PC-3 (cell line): Measurements from ENCODE around the gene AP4B1. TPM values are rescaled to one million over a fixed set of nuclear protein-coding genes. Genes with fewer than 3 reads are reported as not detected.

Experiments
- ATAC-seq: fragments of 200-7000 bp; cut with Tn5 transposase; 2 replicates; pipeline ENCODE4 v1.9.1; 2020; ENCODE audit warnings: mild to moderate bottlenecking, moderate library complexity
- BruUV-seq: library from RNA; stranded (reverse); fragments of 400-500 nt; replicated peaks from 2 replicates; lab custom pipeline; 2021; lab: Mats Ljungman, UMichigan
- CTCF ChIA-PET: fragments of 300-600 bp; sonication (Branson Sonifier 250); formaldehyde crosslinking; loops from one replicate; lab custom pipeline; 2022; ENCODE audit warnings: antibody characterized with exemption; lab: Charles Lee
- POLR2A ChIA-PET: fragments of 300-600 bp; sonication (Branson Sonifier 250); formaldehyde crosslinking; loops from one replicate; lab custom pipeline; 2022; ENCODE audit warnings: antibody characterized with exemption; ENCODE audit not compliant: unreplicated experiment; lab: Charles Lee
- DNase-seq: peaks from one replicate; pipeline ENCODE4 v3.0.0-alpha.2; 2015
- H2AFZ ChIP-seq: fragments of 300-600 bp; sonication (generic); 2 replicates; pipeline ENCODE4 v1.6.0; 2016; ENCODE audit warnings: antibody characterized with exemption, low read length
- H3F3A ChIP-seq: fragments of 300-600 bp; sonication (generic); one replicate; pipeline ENCODE4 v1.6.0; 2017; ENCODE audit warnings: antibody characterized with exemption, low read length, control low read depth, mild to moderate bottlenecking; ENCODE audit not compliant: unreplicated experiment
- H3K27ac ChIP-seq: fragments of 300-600 bp; sonication (generic); 2 replicates; pipeline ENCODE4 v1.5.1; 2016; ENCODE audit warnings: mild to moderate bottlenecking, low read length
- H3K27me3 ChIP-seq: fragments of 300-600 bp; sonication (generic); 2 replicates; pipeline ENCODE4 v1.6.1; 2016; ENCODE audit warnings: low read length, mixed read lengths
- H3K36me3 ChIP-seq: fragments of 300-600 bp; sonication (generic); 2 replicates; pipeline ENCODE4 v1.6.1; 2016; ENCODE audit warnings: low read depth, mixed run types, low read length, mixed read lengths
- H3K4me1 ChIP-seq: fragments of 300-600 bp; sonication (generic); 2 replicates; pipeline ENCODE4 v1.5.1; 2016; ENCODE audit warnings: low read length; ENCODE audit not compliant: insufficient read depth
- H3K4me2 ChIP-seq: fragments of 300-600 bp; sonication (generic); 2 replicates; pipeline ENCODE4 v1.6.0; 2016; ENCODE audit warnings: low read length
- H3K4me3 ChIP-seq: fragments of 300-600 bp; sonication (generic); 2 replicates; pipeline ENCODE4 v1.5.1; 2016; ENCODE audit warnings: mild to moderate bottlenecking, low read length, mixed read lengths
- H3K79me2 ChIP-seq: fragments of 300-600 bp; sonication (generic); 2 replicates; pipeline ENCODE4 v1.6.1; 2017; ENCODE audit warnings: low read length, mixed read lengths
- H3K9ac ChIP-seq: fragments of 300-600 bp; sonication (generic); 2 replicates; pipeline ENCODE4 v1.6.0; 2016; ENCODE audit warnings: mild to moderate bottlenecking, low read length
- H3K9me2 ChIP-seq: fragments of 300-600 bp; sonication (generic); replicated peaks from 2 replicates; pipeline ENCODE4 v1.6.1; 2016; ENCODE audit warnings: mixed run types, low read length, mixed read lengths
- H3K9me3 ChIP-seq: fragments of 300-600 bp; sonication (generic); 2 replicates; pipeline ENCODE4 v1.6.1; 2016; ENCODE audit warnings: low read length, mixed read lengths
- H4K20me1 ChIP-seq: fragments of 300-600 bp; sonication (generic); 2 replicates; pipeline ENCODE4 v1.6.1; 2016; ENCODE audit warnings: low read length, mixed read lengths
- CTCF ChIP-seq: fragments of 300-600 bp; sonication (generic); conservative IDR thresholded peaks from 2 replicates; pipeline ENCODE4 v1.5.1; 2017; ENCODE audit warnings: antibody characterized with exemption, low read depth, mild to moderate bottlenecking, low read length
- EZH2 ChIP-seq: fragments of 300-600 bp; sonication (generic); IDR thresholded peaks from one replicate; pipeline ENCODE4 v1.6.1; 2017; ENCODE audit warnings: antibody characterized with exemption, mild to moderate bottlenecking, low read length; ENCODE audit not compliant: unreplicated experiment
- EZH2phosphoT487 ChIP-seq: fragments of 300-600 bp; sonication (generic); IDR thresholded peaks from 2 replicates; pipeline ENCODE4 v1.6.1; 2018; ENCODE audit warnings: mild to moderate bottlenecking, antibody characterized with exemption, low read length, borderline replicate concordance
- intact Hi-C: fragments of 100-400 bp; cut with micrococcal nuclease; formaldehyde crosslinking; loops from 2 replicates; pipeline ENCODE4 v1.9.0; 2023
- total RNA-seq: library from RNA; depleted of rRNA; stranded (reverse); fragments of >200 nt; gene quantifications from 2 replicates; pipeline ENCODE4 v1.2.3, GENCODE V29; 2014

AP4B1 gene
- total RNA-seq, 1 experiment from 2014 or later = 15.5 TPM

GRCh38 chr1:113901191-113901590 lies 3.4 kb downstream of the AP4B1 start:
- Histone ChIP-seq H3K79me2 (peaks cover 33% of the 10 kb centered on the region), H3K4me1 (peaks cover 11% of the 10 kb centered on the region), H3K4me3 (no peak overlapping the region), H3K36me3 (peaks cover 24% of the 10 kb centered on the region), H3K27ac (no peak overlapping the region), H3K9ac (no peak overlapping the region), H2AFZ (no peak overlapping the region), H3K27me3 (no peaks in the 10 kb centered on the region), H3F3A (no peaks in the 10 kb centered on the region), H3K9me3 (no peaks in the 10 kb centered on the region), H3K4me2 (no peak overlapping the region), H3K9me2 (no peaks in the 10 kb centered on the region), H4K20me1 (no peaks in the 10 kb centered on the region)
- ChIA-PET POLR2A (no interaction called here), CTCF (no interaction called here)
- intact Hi-C loops = loop anchor here (5.0 kb wide), 1 partner anchor 144 kb away; the partner anchor contains the start of gene PHTF1
- BruUV-seq = no TSS peak
- ATAC-seq (no peak), DNase-seq (no peak)
- TF ChIP-seq EZH2 = no peak
- TF ChIP-seq CTCF = no peak
- TF ChIP-seq EZH2phosphoT487 = no peak

- no peak for ATAC-seq
- CTCF ChIA-PET = no interaction called here
- TF ChIP-seq EZH2 (no peak), EZH2phosphoT487 (no peak), CTCF (no peak)
Measured at GRCh38 chr1:113899111-113899510, 5.5 kb downstream of the AP4B1 start.

GRCh38 chr1:113898241-113898814 lies 6.3 kb downstream of the AP4B1 start:
- no peak overlapping the region for H2AFZ ChIP-seq
- CTCF ChIA-PET = no interaction called here
- no peak overlapping the region for H3K27ac ChIP-seq
- DNase-seq (no peak), ATAC-seq (no peak)
- H3K9me2 ChIP-seq = no peaks in the 10 kb centered on the region
- H3F3A ChIP-seq = no peaks in the 10 kb centered on the region
- H3K36me3 ChIP-seq = peaks cover 36% of the 10 kb centered on the region
- TF ChIP-seq CTCF (no peak), EZH2 (no peak), EZH2phosphoT487 (no peak)
- no peaks in the 10 kb centered on the region for H3K9me3 ChIP-seq
- H3K4me1 ChIP-seq = peaks cover 1% of the 10 kb centered on the region; the same call in 1 of the 2 replicates
- peaks cover 12% of the 10 kb centered on the region for H3K79me2 ChIP-seq
- intact Hi-C loops = no loop called here
- no peaks in the 10 kb centered on the region for H3K27me3 ChIP-seq
- no peak overlapping the region for H3K4me3 ChIP-seq
- POLR2A ChIA-PET = no interaction called here
- no peaks in the 10 kb centered on the region for H4K20me1 ChIP-seq
- no peak overlapping the region for H3K4me2 ChIP-seq
- no TSS peak for BruUV-seq
- no peak overlapping the region for H3K9ac ChIP-seq

More at GRCh38 chr1:113899111-113899510, 5.5 kb downstream of the AP4B1 start:
- H3K4me3 ChIP-seq = no peak overlapping the region
- H3K79me2 ChIP-seq = peaks cover 20% of the 10 kb centered on the region
- no peaks in the 10 kb centered on the region for H3K27me3 ChIP-seq
- intact Hi-C loops = no loop called here
- POLR2A ChIA-PET = no interaction called here
- H3K27ac ChIP-seq = no peak overlapping the region
- peaks cover 36% of the 10 kb centered on the region for H3K36me3 ChIP-seq
- no peaks in the 10 kb centered on the region for H3K9me3 ChIP-seq
- no peak overlapping the region for H3K4me2 ChIP-seq
- BruUV-seq = no TSS peak
- peaks cover 9% of the 10 kb centered on the region for H3K4me1 ChIP-seq
- DNase-seq = no peak
- no peaks in the 10 kb centered on the region for H4K20me1 ChIP-seq
- H3K9ac ChIP-seq = no peak overlapping the region
- H2AFZ ChIP-seq = no peak overlapping the region
- no peaks in the 10 kb centered on the region for H3K9me2 ChIP-seq
- no peaks in the 10 kb centered on the region for H3F3A ChIP-seq
